ENCODE measurements around the gene KREMEN1.

DNA sequence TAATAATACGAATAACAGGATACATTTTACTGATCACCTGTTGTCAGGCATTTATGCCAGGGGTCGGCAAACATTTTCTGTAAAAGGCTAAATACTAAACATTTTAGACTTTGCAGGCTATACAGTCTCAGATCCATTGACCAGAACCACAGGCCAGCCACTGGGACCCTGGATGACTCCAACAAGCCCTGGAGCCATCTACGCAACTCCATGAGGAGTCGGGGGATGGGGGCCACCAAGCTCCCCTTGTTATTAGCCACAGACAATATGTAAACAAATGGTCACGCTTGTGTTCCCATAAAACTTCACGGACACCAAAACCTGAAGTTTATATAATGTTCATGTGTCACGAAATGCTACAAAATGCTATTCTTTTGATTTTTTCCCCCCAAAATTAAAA, 78.5 kb downstream of the KREMEN1 start:
- TF ChIP-seq, protein P1, sequence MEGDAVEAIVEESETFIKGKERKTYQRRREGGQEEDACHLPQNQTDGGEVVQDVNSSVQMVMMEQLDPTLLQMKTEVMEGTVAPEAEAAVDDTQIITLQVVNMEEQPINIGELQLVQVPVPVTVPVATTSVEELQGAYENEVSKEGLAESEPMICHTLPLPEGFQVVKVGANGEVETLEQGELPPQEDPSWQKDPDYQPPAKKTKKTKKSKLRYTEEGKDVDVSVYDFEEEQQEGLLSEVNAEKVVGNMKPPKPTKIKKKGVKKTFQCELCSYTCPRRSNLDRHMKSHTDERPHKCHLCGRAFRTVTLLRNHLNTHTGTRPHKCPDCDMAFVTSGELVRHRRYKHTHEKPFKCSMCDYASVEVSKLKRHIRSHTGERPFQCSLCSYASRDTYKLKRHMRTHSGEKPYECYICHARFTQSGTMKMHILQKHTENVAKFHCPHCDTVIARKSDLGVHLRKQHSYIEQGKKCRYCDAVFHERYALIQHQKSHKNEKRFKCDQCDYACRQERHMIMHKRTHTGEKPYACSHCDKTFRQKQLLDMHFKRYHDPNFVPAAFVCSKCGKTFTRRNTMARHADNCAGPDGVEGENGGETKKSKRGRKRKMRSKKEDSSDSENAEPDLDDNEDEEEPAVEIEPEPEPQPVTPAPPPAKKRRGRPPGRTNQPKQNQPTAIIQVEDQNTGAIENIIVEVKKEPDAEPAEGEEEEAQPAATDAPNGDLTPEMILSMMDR (IDR thresholded peaks at IDR 0.05): no peak
- TF ChIP-seq, protein P2, sequence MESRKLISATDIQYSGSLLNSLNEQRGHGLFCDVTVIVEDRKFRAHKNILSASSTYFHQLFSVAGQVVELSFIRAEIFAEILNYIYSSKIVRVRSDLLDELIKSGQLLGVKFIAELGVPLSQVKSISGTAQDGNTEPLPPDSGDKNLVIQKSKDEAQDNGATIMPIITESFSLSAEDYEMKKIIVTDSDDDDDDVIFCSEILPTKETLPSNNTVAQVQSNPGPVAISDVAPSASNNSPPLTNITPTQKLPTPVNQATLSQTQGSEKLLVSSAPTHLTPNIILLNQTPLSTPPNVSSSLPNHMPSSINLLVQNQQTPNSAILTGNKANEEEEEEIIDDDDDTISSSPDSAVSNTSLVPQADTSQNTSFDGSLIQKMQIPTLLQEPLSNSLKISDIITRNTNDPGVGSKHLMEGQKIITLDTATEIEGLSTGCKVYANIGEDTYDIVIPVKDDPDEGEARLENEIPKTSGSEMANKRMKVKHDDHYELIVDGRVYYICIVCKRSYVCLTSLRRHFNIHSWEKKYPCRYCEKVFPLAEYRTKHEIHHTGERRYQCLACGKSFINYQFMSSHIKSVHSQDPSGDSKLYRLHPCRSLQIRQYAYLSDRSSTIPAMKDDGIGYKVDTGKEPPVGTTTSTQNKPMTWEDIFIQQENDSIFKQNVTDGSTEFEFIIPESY (IDR thresholded peaks at IDR 0.05; ENCODE audit: borderline replicate concordance, low read depth): no peak
- no peak for TF ChIP-seq CHD2 (IDR thresholded peaks at IDR 0.05; ENCODE audit: low read length, partially characterized antibody)
- TF ChIP-seq, protein P3, sequence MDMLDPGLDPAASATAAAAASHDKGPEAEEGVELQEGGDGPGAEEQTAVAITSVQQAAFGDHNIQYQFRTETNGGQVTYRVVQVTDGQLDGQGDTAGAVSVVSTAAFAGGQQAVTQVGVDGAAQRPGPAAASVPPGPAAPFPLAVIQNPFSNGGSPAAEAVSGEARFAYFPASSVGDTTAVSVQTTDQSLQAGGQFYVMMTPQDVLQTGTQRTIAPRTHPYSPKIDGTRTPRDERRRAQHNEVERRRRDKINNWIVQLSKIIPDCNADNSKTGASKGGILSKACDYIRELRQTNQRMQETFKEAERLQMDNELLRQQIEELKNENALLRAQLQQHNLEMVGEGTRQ (IDR thresholded peaks at IDR 0.05; ENCODE audit: borderline replicate concordance, low read depth, low read length): no peak
- no peak for TF ChIP-seq EZH2phosphoT487 (IDR thresholded peaks at IDR 0.05; ENCODE audit: borderline replicate concordance, low read depth)
- TF ChIP-seq, protein P4, sequence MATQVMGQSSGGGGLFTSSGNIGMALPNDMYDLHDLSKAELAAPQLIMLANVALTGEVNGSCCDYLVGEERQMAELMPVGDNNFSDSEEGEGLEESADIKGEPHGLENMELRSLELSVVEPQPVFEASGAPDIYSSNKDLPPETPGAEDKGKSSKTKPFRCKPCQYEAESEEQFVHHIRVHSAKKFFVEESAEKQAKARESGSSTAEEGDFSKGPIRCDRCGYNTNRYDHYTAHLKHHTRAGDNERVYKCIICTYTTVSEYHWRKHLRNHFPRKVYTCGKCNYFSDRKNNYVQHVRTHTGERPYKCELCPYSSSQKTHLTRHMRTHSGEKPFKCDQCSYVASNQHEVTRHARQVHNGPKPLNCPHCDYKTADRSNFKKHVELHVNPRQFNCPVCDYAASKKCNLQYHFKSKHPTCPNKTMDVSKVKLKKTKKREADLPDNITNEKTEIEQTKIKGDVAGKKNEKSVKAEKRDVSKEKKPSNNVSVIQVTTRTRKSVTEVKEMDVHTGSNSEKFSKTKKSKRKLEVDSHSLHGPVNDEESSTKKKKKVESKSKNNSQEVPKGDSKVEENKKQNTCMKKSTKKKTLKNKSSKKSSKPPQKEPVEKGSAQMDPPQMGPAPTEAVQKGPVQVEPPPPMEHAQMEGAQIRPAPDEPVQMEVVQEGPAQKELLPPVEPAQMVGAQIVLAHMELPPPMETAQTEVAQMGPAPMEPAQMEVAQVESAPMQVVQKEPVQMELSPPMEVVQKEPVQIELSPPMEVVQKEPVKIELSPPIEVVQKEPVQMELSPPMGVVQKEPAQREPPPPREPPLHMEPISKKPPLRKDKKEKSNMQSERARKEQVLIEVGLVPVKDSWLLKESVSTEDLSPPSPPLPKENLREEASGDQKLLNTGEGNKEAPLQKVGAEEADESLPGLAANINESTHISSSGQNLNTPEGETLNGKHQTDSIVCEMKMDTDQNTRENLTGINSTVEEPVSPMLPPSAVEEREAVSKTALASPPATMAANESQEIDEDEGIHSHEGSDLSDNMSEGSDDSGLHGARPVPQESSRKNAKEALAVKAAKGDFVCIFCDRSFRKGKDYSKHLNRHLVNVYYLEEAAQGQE (IDR thresholded peaks at IDR 0.05; ENCODE audit: low read depth, low read length): no peak
- no peak for TF ChIP-seq SIN3A (IDR thresholded peaks at IDR 0.05; ENCODE audit: borderline replicate concordance, low read depth, low read length)
- TF ChIP-seq ELF1 (IDR thresholded peaks at IDR 0.05): no peak
- TF ChIP-seq RFX5 (IDR thresholded peaks at IDR 0.05; ENCODE audit: low read length): no peak
- no peak for TF ChIP-seq POLR2AphosphoS5 (IDR thresholded peaks at IDR 0.05; ENCODE audit: low read depth, low read length)
- TF ChIP-seq RAD21 (IDR thresholded peaks at IDR 0.05; ENCODE audit: low read length): no peak
- no peak for TF ChIP-seq EP300 (IDR thresholded peaks at IDR 0.05; ENCODE audit: borderline replicate concordance in 1 of 2, low read depth in 1 of 2, low read length in 1 of 2)
- no peak for TF ChIP-seq TAF1 (IDR thresholded peaks at IDR 0.05; ENCODE audit: borderline replicate concordance, low read depth, low read length)
- TF ChIP-seq, protein P5, sequence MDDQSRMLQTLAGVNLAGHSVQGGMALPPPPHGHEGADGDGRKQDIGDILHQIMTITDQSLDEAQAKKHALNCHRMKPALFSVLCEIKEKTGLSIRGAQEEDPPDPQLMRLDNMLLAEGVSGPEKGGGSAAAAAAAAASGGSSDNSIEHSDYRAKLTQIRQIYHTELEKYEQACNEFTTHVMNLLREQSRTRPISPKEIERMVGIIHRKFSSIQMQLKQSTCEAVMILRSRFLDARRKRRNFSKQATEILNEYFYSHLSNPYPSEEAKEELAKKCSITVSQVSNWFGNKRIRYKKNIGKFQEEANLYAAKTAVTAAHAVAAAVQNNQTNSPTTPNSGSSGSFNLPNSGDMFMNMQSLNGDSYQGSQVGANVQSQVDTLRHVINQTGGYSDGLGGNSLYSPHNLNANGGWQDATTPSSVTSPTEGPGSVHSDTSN (IDR thresholded peaks at IDR 0.05): no peak
